Fibroblast of lung (primary cell): ENCODE measurements around the gene SOX30.

Source experiments
- CTCF ChIP-seq, 2 donors: IDR thresholded peaks in 1 of 2; conservative IDR thresholded peaks in 1 of 2; 1 replicate in 1 of 2; 2 replicates in 1 of 2; pipeline ENCODE4 v1.5.1; 2011 to 2012; ENCODE audit warnings: low read length in 2 of 2, control low read depth in 1 of 2, inconsistent platforms in 1 of 2, low read depth in 1 of 2, mild to moderate bottlenecking in 1 of 2
- EZH2 ChIP-seq: IDR thresholded peaks from 2 replicates; pipeline ENCODE4 v1.5.1; 2012; ENCODE audit warnings: low read length, control low read depth, mild to moderate bottlenecking; ENCODE audit errors: missing control alignments

GRCh38 chr5:157597277-157597676 is 55.0 kb downstream of the SOX30 start:
- TF ChIP-seq CTCF (conservative IDR thresholded peaks at IDR 0.05 in 1 of 2, IDR thresholded peaks at IDR 0.05 in 1 of 2; ENCODE audit: low read depth in 1 of 2, low read length in 2 of 2) (no peak), EZH2 (no peak)
